MM.1S (cell line): ENCODE results near the gene DTNB.

Experiments used
- DNase-seq: peaks from one replicate; pipeline ENCODE4 v3.0.0-alpha.2; 2015
- H2AFZ ChIP-seq: fragments of 300-600 bp; sonication (generic); 2 replicates; pipeline ENCODE4 v1.6.0; 2016; ENCODE audit warnings: antibody characterized with exemption, low read length
- H3F3A ChIP-seq: fragments of 300-600 bp; sonication (generic); 2 replicates; pipeline ENCODE4 v1.6.1; 2016; ENCODE audit warnings: mild to moderate bottlenecking, antibody characterized with exemption, low read length, moderate library complexity, mixed read lengths; ENCODE audit not compliant: insufficient read depth
- H3K27ac ChIP-seq: fragments of 300-600 bp; sonication (generic); 2 replicates; pipeline ENCODE4 v1.5.1; 2016; ENCODE audit warnings: mild to moderate bottlenecking, low read length
- H3K27me3 ChIP-seq: fragments of 300-600 bp; sonication (generic); replicated peaks from 2 replicates; pipeline ENCODE4 v1.6.0; 2016; ENCODE audit warnings: low read length; ENCODE audit not compliant: insufficient read depth
- H3K36me3 ChIP-seq: fragments of 300-600 bp; sonication (generic); replicated peaks from 2 replicates; pipeline ENCODE4 v1.6.1; 2016; ENCODE audit warnings: mild to moderate bottlenecking, low read length, mixed read lengths; ENCODE audit not compliant: insufficient read depth
- H3K4me1 ChIP-seq: fragments of 300-600 bp; sonication (generic); 2 replicates; pipeline ENCODE4 v1.6.1; 2016; ENCODE audit warnings: low read length, mixed read lengths
- H3K4me2 ChIP-seq: fragments of 300-600 bp; sonication (generic); 2 replicates; pipeline ENCODE4 v1.6.0; 2016; ENCODE audit warnings: low read depth, low read length
- H3K4me3 ChIP-seq: fragments of 300-600 bp; sonication (generic); 2 replicates; pipeline ENCODE4 v1.5.1; 2016; ENCODE audit warnings: low read length, mixed read lengths
- H3K79me2 ChIP-seq: fragments of 300-600 bp; sonication (generic); 2 replicates; pipeline ENCODE4 v1.6.1; 2016; ENCODE audit warnings: mixed run types, low read length, mixed read lengths
- H3K9ac ChIP-seq: fragments of 300-600 bp; sonication (generic); 2 replicates; pipeline ENCODE4 v1.6.1; 2016; ENCODE audit warnings: low read length, mixed read lengths
- H3K9me2 ChIP-seq: fragments of 300-600 bp; sonication (generic); replicated peaks from 2 replicates; pipeline ENCODE4 v1.6.1; 2016; ENCODE audit warnings: mild to moderate bottlenecking, low read length, mixed read lengths; ENCODE audit not compliant: insufficient read depth
- H3K9me3 ChIP-seq: fragments of 300-600 bp; sonication (generic); replicated peaks from 2 replicates; pipeline ENCODE4 v1.6.1; 2016; ENCODE audit warnings: mild to moderate bottlenecking, low read length, mixed read lengths; ENCODE audit not compliant: insufficient read depth
- H4K20me1 ChIP-seq: fragments of 300-600 bp; sonication (generic); 2 replicates; pipeline ENCODE4 v1.6.1; 2016; ENCODE audit warnings: mild to moderate bottlenecking, low read length, moderate library complexity, mixed read lengths; ENCODE audit not compliant: insufficient read depth
- CTCF ChIP-seq: fragments of 300-600 bp; sonication (generic); IDR thresholded peaks from 2 replicates; pipeline ENCODE4 v1.5.1; 2016; ENCODE audit warnings: antibody characterized with exemption, low read length, mixed read lengths
- EZH2 ChIP-seq: fragments of 300-600 bp; sonication (generic); optimal IDR thresholded peaks from 2 replicates; pipeline ENCODE3; 2017; ENCODE audit warnings: low read depth, mild to moderate bottlenecking, antibody characterized with exemption, low read length, mixed read lengths
- EZH2phosphoT487 ChIP-seq: fragments of 300-600 bp; sonication (generic); IDR thresholded peaks from 2 replicates; pipeline ENCODE4 v1.6.1; 2018; ENCODE audit warnings: antibody characterized with exemption, low read length

The DTNB gene

GRCh38 chr2:25598332-25598731 is 75.0 kb downstream of the DTNB start:
- no peak overlapping the region for H3K4me2 ChIP-seq

DNA sequence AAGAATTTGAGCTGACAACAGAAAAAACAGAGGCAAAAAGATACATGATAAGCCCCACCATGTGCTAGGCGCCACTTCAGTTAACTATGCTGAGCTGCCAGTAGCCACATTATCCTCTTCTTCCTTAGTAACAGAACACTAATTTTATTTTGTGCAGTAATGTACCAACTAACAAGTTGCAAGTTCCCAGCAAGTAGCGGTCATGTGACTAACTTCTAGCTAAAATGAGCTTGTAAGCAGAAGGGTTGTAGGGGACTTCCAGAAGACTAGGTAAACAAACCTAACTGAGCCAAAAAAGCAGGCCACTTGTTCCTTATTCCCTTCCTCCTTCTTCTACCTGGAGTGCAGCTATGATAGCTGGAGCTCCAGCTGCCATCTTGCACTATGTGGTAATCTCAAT is 75.5 kb downstream of the DTNB start:
- Histone ChIP-seq H3K4me1 (peaks cover 30% of the 10 kb centered on the region), H3K9me2 (no peaks in the 10 kb centered on the region), H2AFZ (peak overlapping the region; percentile 10; the same call in 1 of the 2 replicates), H3K9ac (no peak overlapping the region), H3K4me3 (no peak overlapping the region), H3K4me2 (peak overlapping the region; percentile 17; the same call in 1 of the 2 replicates), H3F3A (peaks cover 15% of the 10 kb centered on the region), H3K36me3 (no peaks in the 10 kb centered on the region), H3K9me3 (no peaks in the 10 kb centered on the region), H3K27ac (peak overlapping the region; percentile 8; the same call in 1 of the 2 replicates), H4K20me1 (no peaks in the 10 kb centered on the region), H3K79me2 (no peaks in the 10 kb centered on the region), H3K27me3 (no peaks in the 10 kb centered on the region)
- peak; percentile 56 for DNase-seq
- no peak for TF ChIP-seq CTCF
- no peak for TF ChIP-seq EZH2phosphoT487
- no peak for TF ChIP-seq EZH2

More at GRCh38 chr2:25598332-25598731, 75.0 kb downstream of the DTNB start:
- Histone ChIP-seq H3K9me2 (no peaks in the 10 kb centered on the region), H3F3A (peaks cover 15% of the 10 kb centered on the region), H4K20me1 (no peaks in the 10 kb centered on the region), H3K9me3 (no peaks in the 10 kb centered on the region), H3K79me2 (no peaks in the 10 kb centered on the region), H3K4me3 (no peak overlapping the region), H2AFZ (no peak overlapping the region), H3K27ac (peak overlapping the region; percentile 8; the same call in 1 of the 2 replicates), H3K9ac (no peak overlapping the region), H3K36me3 (no peaks in the 10 kb centered on the region), H3K4me1 (peaks cover 34% of the 10 kb centered on the region), H3K27me3 (no peaks in the 10 kb centered on the region)
- TF ChIP-seq EZH2phosphoT487 (no peak), EZH2 (no peak), CTCF (no peak)
- no peak for DNase-seq

DNA sequence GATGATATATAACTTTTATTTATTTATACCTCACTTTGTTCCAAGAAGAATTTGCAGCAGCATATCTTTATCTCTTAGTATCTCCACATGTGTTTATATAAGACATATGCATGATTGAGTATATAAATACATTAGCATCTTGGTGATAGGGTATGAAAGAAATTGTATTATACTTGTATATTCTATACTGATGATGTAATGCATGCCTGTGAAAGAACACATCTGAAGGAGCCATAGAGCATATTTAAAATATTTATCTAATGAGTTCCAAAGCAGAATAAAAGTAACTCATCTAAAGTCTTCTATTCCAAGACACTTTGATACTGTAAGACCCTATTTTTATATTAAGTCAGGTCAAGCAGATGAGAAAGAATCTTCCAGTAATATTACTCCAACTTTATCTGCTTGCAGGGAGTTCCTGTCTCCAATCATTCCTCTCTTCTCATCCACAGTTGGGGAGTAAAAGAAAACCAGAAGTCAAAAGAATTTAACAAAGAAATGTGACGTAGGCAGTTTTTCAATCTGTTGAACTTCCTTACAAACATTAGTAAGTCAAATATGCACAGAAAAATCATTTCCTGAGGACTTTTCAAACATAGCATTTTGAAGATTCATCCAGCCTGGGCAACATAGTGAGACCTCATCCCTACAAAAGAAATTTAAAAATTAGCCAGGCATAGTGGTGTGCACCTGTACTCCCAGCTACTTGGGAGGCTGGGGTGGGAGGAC is 76.7 kb downstream of the DTNB start:
- H3K4me1 ChIP-seq = peaks cover 27% of the 10 kb centered on the region
- no peaks in the 10 kb centered on the region for H3K9me2 ChIP-seq
- H3K9ac ChIP-seq = no peak overlapping the region
- TF ChIP-seq EZH2phosphoT487 (no peak), EZH2 (no peak), CTCF (no peak)
- H2AFZ ChIP-seq = no peak overlapping the region
- H3K9me3 ChIP-seq = no peaks in the 10 kb centered on the region
- no peak overlapping the region for H3K4me2 ChIP-seq
- H4K20me1 ChIP-seq = no peaks in the 10 kb centered on the region
- no peaks in the 10 kb centered on the region for H3K36me3 ChIP-seq
- no peaks in the 10 kb centered on the region for H3K79me2 ChIP-seq
- no peak for DNase-seq
- no peak overlapping the region for H3K27ac ChIP-seq
- H3K4me3 ChIP-seq = no peak overlapping the region
- H3K27me3 ChIP-seq = no peaks in the 10 kb centered on the region
- peaks cover 14% of the 10 kb centered on the region for H3F3A ChIP-seq
